ENCODE results near the gene DHRS4L2. TPM values are rescaled to one million over a fixed set of nuclear protein-coding genes. Genes with fewer than 3 reads are reported as not detected.
"Not testable (repeated sequence)": the region's sequence is repeated elsewhere in the genome, so short reads cannot be mapped to it uniquely, and the experiment has no call there.

DHRS4L2 gene
- total RNA-seq = 10 to 100 TPM; 32.5 to 43.8 TPM

GRCh38 chr14:23988607-23989363 lies at the start of gene DHRS4L2:
TSS of gene DHRS4L2 (plus strand) at chr14:23988929. CDS start at chr14:23988948, 19 bp downstream.
- Histone ChIP-seq H3K9ac (ENCODE audit: low read depth in 2 of 2, low read length in 2 of 2) (peak within 1 kb of the TSS; percentile 28 to 86), H3K4me3 (peak within 1 kb of the TSS; percentile 37)

GRCh38 chr14:23939607-23940326 lies 49.0 kb upstream of the DHRS4L2 start:
- H3K27me3 ChIP-seq = no peaks in the 10 kb centered on the region
- intact Hi-C loops (cut with DNase I) = no loop called here
- no peaks in the 10 kb centered on the region for H3K36me3 ChIP-seq
- no peak overlapping the region for H3K27ac ChIP-seq
- no peak overlapping the region for H3K9ac ChIP-seq (ENCODE audit: low read depth in 2 of 2, low read length in 2 of 2)
- DNase-seq = no peak
- H3K4me1 ChIP-seq = no peaks in the 10 kb centered on the region
- no peak overlapping the region for H3K4me3 ChIP-seq
- H3K9me3 ChIP-seq = no peaks in the 10 kb centered on the region
- no peak for TF ChIP-seq CTCF (IDR thresholded peaks at IDR 0.05)

More at GRCh38 chr14:23988607-23989363, at the start of gene DHRS4L2:
- H3K27ac ChIP-seq = peak within 1 kb of the TSS; percentile 76
- H3K9me3 ChIP-seq; intact Hi-C loops (cut with DNase I); H3K27me3 ChIP-seq; H3K4me1 ChIP-seq; H3K36me3 ChIP-seq: not testable (repeated sequence)
- DNase-seq = peak; percentile 94

- no peak for DNase-seq
- H3K4me3 ChIP-seq = no peak overlapping the region
- no peaks in the 10 kb centered on the region for H3K9me3 ChIP-seq
- H3K27me3 ChIP-seq = no peaks in the 10 kb centered on the region
- H3K4me1 ChIP-seq = no peaks in the 10 kb centered on the region
- intact Hi-C loops (cut with DNase I) = no loop called here
- H3K27ac ChIP-seq = no peak overlapping the region
- H3K36me3 ChIP-seq = no peaks in the 10 kb centered on the region
- H3K9ac ChIP-seq (ENCODE audit: low read depth in 2 of 2, low read length in 2 of 2) = no peak overlapping the region
- no peak for TF ChIP-seq CTCF (IDR thresholded peaks at IDR 0.05)
These were observed 47.5 kb upstream of the DHRS4L2 start for GRCh38 chr14:23941230-23941629.

GRCh38 chr14:23941669-23942068 lies 47.1 kb upstream of the DHRS4L2 start:
- no peaks in the 10 kb centered on the region for H3K36me3 ChIP-seq
- no peak overlapping the region for H3K4me3 ChIP-seq
- H3K27ac ChIP-seq = no peak overlapping the region
- DNase-seq = no peak
- H3K27me3 ChIP-seq = no peaks in the 10 kb centered on the region
- TF ChIP-seq CTCF (IDR thresholded peaks at IDR 0.05) = no peak
- intact Hi-C loops (cut with DNase I) = no loop called here
- no peaks in the 10 kb centered on the region for H3K4me1 ChIP-seq
- no peaks in the 10 kb centered on the region for H3K9me3 ChIP-seq
- no peak overlapping the region for H3K9ac ChIP-seq (ENCODE audit: low read depth in 2 of 2, low read length in 2 of 2)

GRCh38 chr14:23942587-23942986 lies 46.1 kb upstream of the DHRS4L2 start:
- Histone ChIP-seq H3K27ac (no peak overlapping the region), H3K9me3 (no peaks in the 10 kb centered on the region), H3K36me3 (no peaks in the 10 kb centered on the region), H3K4me3 (no peak overlapping the region), H3K4me1 (no peaks in the 10 kb centered on the region), H3K9ac (ENCODE audit: low read depth in 2 of 2, low read length in 2 of 2) (no peak overlapping the region), H3K27me3 (no peaks in the 10 kb centered on the region)
- TF ChIP-seq CTCF (IDR thresholded peaks at IDR 0.05) = no peak
- no peak for DNase-seq
- intact Hi-C loops (cut with DNase I) = no loop called here

- H3K36me3 ChIP-seq; H3K27ac ChIP-seq; H3K4me1 ChIP-seq; H3K9ac ChIP-seq (ENCODE audit: low read depth in 2 of 2, low read length in 2 of 2); DNase-seq; H3K4me3 ChIP-seq; intact Hi-C loops (cut with DNase I); H3K27me3 ChIP-seq; H3K9me3 ChIP-seq: not testable (repeated sequence)
These were observed 39.7 kb upstream of the DHRS4L2 start for GRCh38 chr14:23949069-23949468.

Measured in colonic mucosa (tissue), 4 donors.